CD4-positive, alpha-beta memory T cell (primary cell): ENCODE results near the gene VWDE. TPM values are rescaled to one million over a fixed set of nuclear protein-coding genes. Genes with fewer than 3 reads are reported as not detected.

ENCODE experiments used
- CTCF ChIA-PET: fragments of 350-600 bp; sonication (Branson Sonifier 250); formaldehyde crosslinking; loops from one replicate; lab custom pipeline; 2021; ENCODE audit warnings: inconsistent platforms; ENCODE audit not compliant: partially characterized antibody; lab: Charles Lee
- POLR2A ChIA-PET: fragments of 350-600 bp; sonication (Branson Sonifier 250); formaldehyde crosslinking; loops from one replicate; lab custom pipeline; 2021; ENCODE audit not compliant: partially characterized antibody; lab: Charles Lee
- DNase-seq, 5 donors: peaks; one replicate each; pipeline versions ENCODE4 v3.0.0 to v3.0.0-alpha.2; 2020 to 2022; ENCODE audit warnings: mixed read lengths in 1 of 5
- H3K27ac ChIP-seq: one replicate; pipeline ENCODE4 v1.7.0; 2013; ENCODE audit warnings: low read depth, low read length
- H3K27me3 ChIP-seq: 2 replicates; pipeline ENCODE4 v1.7.0; 2013; ENCODE audit warnings: mild to moderate bottlenecking, low read length, moderate library complexity; ENCODE audit not compliant: insufficient read depth
- H3K36me3 ChIP-seq: 2 replicates; pipeline ENCODE4 v1.7.0; 2013; ENCODE audit warnings: mild to moderate bottlenecking, low read length, moderate library complexity; ENCODE audit not compliant: insufficient read depth
- H3K4me1 ChIP-seq: 2 replicates; pipeline ENCODE4 v1.7.0; 2013; ENCODE audit warnings: mild to moderate bottlenecking, low read length, moderate library complexity; ENCODE audit not compliant: insufficient read depth
- H3K4me3 ChIP-seq, 2 donors: one replicate each; pipeline ENCODE4 v1.7.0; 2013; ENCODE audit warnings: low read length in 2 of 2, mild to moderate bottlenecking in 1 of 2
- H3K9me3 ChIP-seq, 2 donors: one replicate each; pipeline ENCODE4 v1.7.0; 2013; ENCODE audit warnings: low read length in 2 of 2, control low read depth in 1 of 2; ENCODE audit not compliant: control insufficient read depth in 1 of 2
- H3K27ac Mint-ChIP-seq, 7 donors: one replicate each; pipeline ENCODE4 v1.8.0; 2020 to 2021; ENCODE audit warnings: mixed read lengths in 7 of 7, mild to moderate bottlenecking in 6 of 7, inconsistent platforms in 3 of 7, moderate library complexity in 3 of 7
- H3K27me3 Mint-ChIP-seq, 2 donors: one replicate each; pipeline ENCODE4 v1.8.0; 2020 to 2021; ENCODE audit warnings: mixed read lengths in 2 of 2
- H3K36me3 Mint-ChIP-seq, 2 donors: one replicate each; pipeline ENCODE4 v1.8.0; 2020 to 2021; ENCODE audit warnings: mixed read lengths in 2 of 2, inconsistent platforms in 1 of 2, mild to moderate bottlenecking in 1 of 2
- H3K4me1 Mint-ChIP-seq, 4 donors: one replicate each; pipeline ENCODE4 v1.8.0; 2020 to 2021; ENCODE audit warnings: mixed read lengths in 4 of 4, mild to moderate bottlenecking in 1 of 4
- H3K4me3 Mint-ChIP-seq, 8 donors: one replicate each; pipeline ENCODE4 v1.8.0; 2020 to 2021; ENCODE audit warnings: mixed read lengths in 8 of 8, mild to moderate bottlenecking in 7 of 8, moderate library complexity in 6 of 8, inconsistent platforms in 3 of 8
- H3K9me3 Mint-ChIP-seq, 8 donors: one replicate each; pipeline ENCODE4 v1.8.0; 2020 to 2021; ENCODE audit warnings: mixed read lengths in 8 of 8, mild to moderate bottlenecking in 5 of 8, inconsistent platforms in 3 of 8, moderate library complexity in 1 of 8
- intact Hi-C: fragments of 100-400 bp; cut with micrococcal nuclease; formaldehyde crosslinking; loops from one replicate; pipeline ENCODE4 v1.15.1; 2023
- polyA plus RNA-seq, 2 donors: library from polyadenylated mRNA; unstranded; fragments of 300-500 nt; fragmentation: Illumina TruSeq; gene quantifications; one replicate each; pipeline ENCODE4 v1.2.3, GENCODE V29; 2021
- total RNA-seq, 2 experiments: library from RNA; stranded (reverse); gene quantifications; one replicate each; pipeline ENCODE4 v1.2.3, GENCODE V29; 2021

VWDE gene
- total and polyA plus RNA-seq, 4 experiments from 2014 or later: 0.26 to 9.0 (median 8.9) TPM; not detected in 1

DNA sequence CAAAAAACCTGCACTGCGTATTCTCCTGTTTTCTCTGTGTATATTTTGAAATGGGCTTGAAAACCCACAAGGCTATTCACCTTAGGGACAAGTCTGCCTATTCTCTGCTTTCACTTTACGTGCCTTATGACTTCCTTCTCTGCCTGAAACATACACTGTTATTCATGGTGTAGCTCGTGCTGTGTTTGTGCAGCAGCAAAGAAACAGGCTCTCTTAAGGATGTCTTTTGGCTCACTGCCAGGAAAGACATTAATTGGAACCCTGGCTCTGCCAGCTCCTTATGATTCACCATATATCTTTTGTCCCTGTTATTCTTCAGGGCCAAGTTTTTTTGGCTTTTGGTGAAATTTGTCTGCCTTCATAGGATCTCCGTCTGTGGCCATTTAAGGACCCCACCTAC, 100.2 kb downstream of the VWDE start:
- peaks cover 0 to 3% (median 0%) of the 10 kb centered on the region in 8 donors for H3K9me3 Mint-ChIP-seq
- no peak overlapping the region for H3K4me3 ChIP-seq
- no peak overlapping the region for H3K27ac Mint-ChIP-seq
- H3K4me3 Mint-ChIP-seq: peak overlapping the region in 1 of 8 donors; percentile 22
- CTCF ChIA-PET: no interaction called here
- DNase-seq: no peak
- H3K36me3 Mint-ChIP-seq: no peaks in the 10 kb centered on the region
- H3K4me1 ChIP-seq: no peaks in the 10 kb centered on the region
- no peaks in the 10 kb centered on the region for H3K36me3 ChIP-seq
- POLR2A ChIA-PET: no interaction called here
- H3K27ac ChIP-seq: no peak overlapping the region
- no peaks in the 10 kb centered on the region for H3K27me3 ChIP-seq
- H3K4me1 Mint-ChIP-seq: peaks cover 5 to 18% (median 7%) of the 10 kb centered on the region in 4 donors
- H3K9me3 ChIP-seq: no peaks in the 10 kb centered on the region
- H3K27me3 Mint-ChIP-seq: peaks cover 0 to 2% of the 10 kb centered on the region in 2 donors
- intact Hi-C loops: no loop called here

DNA sequence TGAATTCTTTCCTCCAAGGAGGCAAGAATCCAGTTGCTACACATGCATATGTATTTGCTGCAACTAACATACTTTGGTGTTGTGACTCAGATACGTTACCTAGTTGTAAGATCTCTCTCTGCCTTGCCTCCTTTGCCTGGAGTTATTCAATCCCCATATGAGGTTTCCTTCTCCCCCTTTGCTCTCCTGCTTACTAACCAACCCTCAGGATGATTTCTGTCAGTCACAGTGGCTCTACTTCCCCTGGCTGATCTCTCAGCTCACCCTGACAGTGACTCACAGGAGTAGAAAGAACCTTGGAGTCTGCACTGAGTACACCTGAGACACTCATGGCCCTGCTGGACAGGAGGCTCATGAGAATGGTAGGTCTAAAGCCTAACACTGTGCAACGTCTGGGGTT, 100.6 kb downstream of the VWDE start:
- Mint-ChIP-seq H3K4me3 (no peak overlapping the region), H3K36me3 (no peaks in the 10 kb centered on the region), H3K27ac (no peak overlapping the region), H3K27me3 (peaks cover 0 to 2% of the 10 kb centered on the region in 2 donors), H3K4me1 (peaks cover 5 to 20% (median 8%) of the 10 kb centered on the region in 4 donors), H3K9me3 (peaks cover 0 to 3% (median 0%) of the 10 kb centered on the region in 8 donors)
- intact Hi-C loops: no loop called here
- H3K9me3 ChIP-seq: no peaks in the 10 kb centered on the region
- H3K4me1 ChIP-seq: no peaks in the 10 kb centered on the region
- ChIA-PET CTCF (interaction anchor here (1.4 kb wide), 1 partner anchor 74 kb away, joined by 3 read pairs; no protein-coding TSS in a partner anchor), POLR2A (no interaction called here)
- H3K27ac ChIP-seq: no peak overlapping the region
- H3K36me3 ChIP-seq: no peaks in the 10 kb centered on the region
- H3K4me3 ChIP-seq: no peak overlapping the region
- no peaks in the 10 kb centered on the region for H3K27me3 ChIP-seq
- no peak for DNase-seq

DNA sequence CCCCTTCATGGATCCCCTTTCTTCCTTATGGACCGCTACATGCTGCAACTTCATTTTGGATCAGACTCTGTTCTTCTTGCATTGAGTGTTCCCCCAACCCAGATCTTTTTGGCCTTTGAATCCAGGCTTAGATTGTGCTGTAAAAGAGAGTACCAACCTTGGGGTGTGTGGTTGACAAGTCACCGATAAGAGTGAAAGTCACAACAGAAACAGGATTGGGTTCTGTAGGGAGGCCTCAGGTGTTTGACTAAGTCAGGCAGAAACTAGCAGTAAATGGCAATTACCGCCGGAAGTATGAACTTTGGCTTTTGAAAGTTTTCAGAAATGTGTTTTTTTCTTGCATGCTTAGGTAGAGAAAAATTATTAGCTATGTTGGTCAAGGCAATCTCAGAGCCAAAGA, 103.2 kb downstream of the VWDE start:
- POLR2A ChIA-PET: no interaction called here
- Mint-ChIP-seq H3K4me3 (no peak overlapping the region), H3K27ac (no peak overlapping the region), H3K4me1 (peaks cover 6 to 28% (median 9%) of the 10 kb centered on the region in 4 donors), H3K9me3 (peaks cover 0 to 3% (median 0%) of the 10 kb centered on the region in 8 donors), H3K36me3 (no peaks in the 10 kb centered on the region), H3K27me3 (no peaks in the 10 kb centered on the region)
- intact Hi-C loops: no loop called here
- no peaks in the 10 kb centered on the region for H3K4me1 ChIP-seq
- H3K4me3 ChIP-seq: no peak overlapping the region
- no peak for DNase-seq
- H3K36me3 ChIP-seq: no peaks in the 10 kb centered on the region
- no peaks in the 10 kb centered on the region for H3K9me3 ChIP-seq
- CTCF ChIA-PET: interaction anchor here (2.6 kb wide), 1 partner anchor 8 kb away, joined by 9 read pairs; no protein-coding TSS in a partner anchor
- H3K27me3 ChIP-seq: no peaks in the 10 kb centered on the region
- no peak overlapping the region for H3K27ac ChIP-seq

DNA sequence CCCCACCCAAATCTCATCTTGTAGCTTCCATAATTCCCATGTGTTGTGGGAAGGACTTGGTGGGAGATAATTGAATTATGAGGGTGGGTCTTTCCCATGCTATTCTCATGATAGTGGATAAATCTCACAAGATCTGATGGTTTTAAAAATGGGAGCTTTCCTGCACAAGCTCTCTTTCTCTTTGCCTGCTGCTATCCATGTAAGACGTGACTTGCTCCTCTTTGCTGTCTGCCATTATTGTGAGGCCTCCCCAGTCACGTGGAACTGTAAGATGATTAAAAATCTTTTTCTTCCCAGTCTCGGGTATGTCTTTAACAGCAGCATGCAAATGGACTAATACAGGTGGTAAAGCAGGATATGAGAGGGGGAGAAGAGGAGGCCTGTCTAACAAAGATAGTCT, 104.3 kb downstream of the VWDE start:
- Mint-ChIP-seq H3K27ac (no peak overlapping the region), H3K27me3 (no peaks in the 10 kb centered on the region), H3K4me1 (peaks cover 6 to 31% (median 9%) of the 10 kb centered on the region in 4 donors), H3K4me3 (no peak overlapping the region), H3K36me3 (no peaks in the 10 kb centered on the region), H3K9me3 (peaks cover 0 to 2% (median 0%) of the 10 kb centered on the region in 8 donors)
- Histone ChIP-seq H3K4me1 (no peaks in the 10 kb centered on the region), H3K9me3 (no peaks in the 10 kb centered on the region), H3K36me3 (no peaks in the 10 kb centered on the region), H3K4me3 (no peak overlapping the region), H3K27ac (no peak overlapping the region), H3K27me3 (no peaks in the 10 kb centered on the region)
- DNase-seq: no peak
- ChIA-PET POLR2A (no interaction called here), CTCF (interaction anchor here (1.6 kb wide), 1 partner anchor 10 kb away, joined by 5 read pairs; no protein-coding TSS in a partner anchor)
- intact Hi-C loops: no loop called here

DNA sequence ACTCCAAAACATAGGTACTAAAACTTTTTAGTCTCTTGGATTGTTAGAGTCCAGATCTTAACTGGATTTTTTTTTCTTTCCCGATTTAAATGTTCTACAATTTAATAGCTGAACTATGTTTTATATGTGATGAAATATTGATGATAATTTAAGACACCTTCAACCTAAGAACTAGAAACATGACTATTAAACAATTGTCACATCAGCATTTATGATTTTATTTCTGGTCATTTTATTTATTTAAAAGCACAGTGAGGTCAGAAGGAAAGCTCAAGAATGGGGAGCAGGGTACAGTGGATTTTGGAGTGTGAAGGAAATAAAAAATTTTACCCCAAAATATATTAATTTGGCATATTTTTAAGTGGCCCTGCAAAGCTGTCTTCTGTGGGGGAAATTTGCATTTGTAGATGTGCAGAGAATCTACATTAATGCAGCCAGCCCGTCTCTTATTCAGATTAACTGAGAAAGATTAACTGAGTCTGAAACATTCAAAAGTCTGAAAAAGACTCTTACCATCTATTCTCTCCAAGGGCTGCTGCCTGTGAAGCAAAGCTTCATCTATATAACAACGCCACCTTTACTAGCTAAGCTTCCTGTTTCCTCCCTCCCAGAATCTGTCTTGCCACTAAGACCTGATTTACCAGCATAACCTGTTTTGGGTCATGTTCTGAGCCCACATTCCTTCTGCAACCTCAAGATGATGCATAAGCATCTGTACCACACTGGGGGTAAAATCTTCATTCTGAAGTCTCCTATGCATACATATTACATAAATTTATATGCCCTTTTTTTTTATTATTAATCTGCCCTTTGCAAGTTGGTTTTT, 106.2 kb downstream of the VWDE start:
- H3K36me3 Mint-ChIP-seq: no peaks in the 10 kb centered on the region
- POLR2A ChIA-PET: no interaction called here
- H3K4me3 Mint-ChIP-seq: no peak overlapping the region
- peaks cover 1 to 17% (median 3%) of the 10 kb centered on the region in 4 donors for H3K4me1 Mint-ChIP-seq
- Histone ChIP-seq H3K36me3 (no peaks in the 10 kb centered on the region), H3K9me3 (no peaks in the 10 kb centered on the region), H3K4me1 (no peaks in the 10 kb centered on the region), H3K27me3 (no peaks in the 10 kb centered on the region), H3K4me3 (no peak overlapping the region), H3K27ac (no peak overlapping the region)
- DNase-seq: no peak
- CTCF ChIA-PET: interaction anchor here (1.2 to 1.7 kb wide), 4 partner anchors 8 to 24 kb away, joined by 3 to 5 read pairs (median 4); no protein-coding TSS in a partner anchor
- peaks cover 0 to 2% (median 0%) of the 10 kb centered on the region in 8 donors for H3K9me3 Mint-ChIP-seq
- H3K27ac Mint-ChIP-seq: no peak overlapping the region
- no peaks in the 10 kb centered on the region for H3K27me3 Mint-ChIP-seq
- intact Hi-C loops: no loop called here

DNA sequence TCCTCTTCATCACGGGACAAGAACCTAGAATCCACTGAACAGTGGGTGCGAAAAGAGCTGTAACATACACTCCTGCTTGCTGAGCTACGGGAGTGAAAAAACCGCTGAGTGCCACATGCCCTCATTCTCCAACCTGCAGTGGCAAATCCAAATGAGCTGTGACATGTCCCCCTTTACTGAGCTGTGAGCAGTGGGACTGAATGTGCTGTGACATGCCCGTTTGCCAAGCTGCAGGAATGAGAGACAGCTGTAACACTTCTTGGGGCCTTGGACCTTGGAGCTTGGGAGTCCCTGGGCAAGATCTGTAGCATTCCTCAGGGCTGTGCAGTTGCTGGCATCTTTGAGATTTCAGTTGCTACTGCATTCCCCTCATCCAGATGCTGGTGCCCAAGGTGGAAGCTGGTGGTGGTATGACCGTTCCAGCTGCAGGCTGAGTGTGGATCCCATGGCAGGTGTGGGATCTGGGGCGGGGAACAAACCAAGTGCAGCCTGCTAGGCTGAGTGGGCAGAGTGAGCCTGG, 107.6 kb downstream of the VWDE start:
- Mint-ChIP-seq H3K36me3 (no peaks in the 10 kb centered on the region), H3K4me1 (peaks cover 1 to 15% (median 3%) of the 10 kb centered on the region in 4 donors), H3K4me3 (no peak overlapping the region), H3K9me3 (peaks cover 0 to 3% (median 0%) of the 10 kb centered on the region in 8 donors), H3K27me3 (no peaks in the 10 kb centered on the region), H3K27ac (peak overlapping the region in 1 of 7 donors; percentile 4)
- DNase-seq: no peak
- intact Hi-C loops: no loop called here
- Histone ChIP-seq H3K36me3 (no peaks in the 10 kb centered on the region), H3K4me3 (no peak overlapping the region), H3K9me3 (no peaks in the 10 kb centered on the region), H3K4me1 (no peaks in the 10 kb centered on the region), H3K27ac (no peak overlapping the region), H3K27me3 (no peaks in the 10 kb centered on the region)
- ChIA-PET POLR2A (no interaction called here), CTCF (interaction anchor here (1.6 kb wide), 1 partner anchor 24 kb away, joined by 3 read pairs; no protein-coding TSS in a partner anchor)

DNA sequence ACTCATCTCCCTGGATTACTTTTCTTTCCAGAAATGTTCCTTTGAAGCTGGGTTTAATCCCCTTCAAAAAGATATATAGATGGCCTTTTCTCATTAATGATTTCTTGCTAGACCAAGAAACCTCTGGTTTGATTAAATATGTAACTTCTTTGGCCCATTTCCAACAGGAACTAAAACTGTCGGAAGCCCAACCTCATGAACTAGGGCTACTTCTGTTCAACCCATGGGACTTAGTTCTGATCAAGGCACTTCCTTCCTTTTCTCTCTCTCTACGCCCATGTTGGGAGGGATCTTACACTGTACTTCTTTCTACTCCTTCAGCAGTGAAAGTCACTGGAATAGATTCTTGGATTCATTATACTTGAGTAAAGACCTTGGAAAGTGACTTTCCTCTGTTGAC, 109.0 kb downstream of the VWDE start:
- DNase-seq: no peak
- peaks cover 0 to 10% (median 1%) of the 10 kb centered on the region in 8 donors for H3K9me3 Mint-ChIP-seq
- H3K4me1 Mint-ChIP-seq: peaks cover 1 to 15% (median 3%) of the 10 kb centered on the region in 4 donors
- H3K27ac Mint-ChIP-seq: no peak overlapping the region
- peaks cover 0 to under 1% of the 10 kb centered on the region in 2 donors for H3K27me3 Mint-ChIP-seq
- CTCF ChIA-PET: interaction anchor here (1.3 kb wide), 1 partner anchor 83 kb away, joined by 4 read pairs; the partner anchor contains the start of gene TMEM106B
- H3K36me3 Mint-ChIP-seq: no peaks in the 10 kb centered on the region
- intact Hi-C loops: loop anchor here (5.0 kb wide), 1 partner anchor 182 kb away; no protein-coding TSS in a partner anchor
- no peak overlapping the region for H3K27ac ChIP-seq
- no peaks in the 10 kb centered on the region for H3K27me3 ChIP-seq
- H3K4me3 ChIP-seq: no peak overlapping the region
- H3K4me1 ChIP-seq: no peaks in the 10 kb centered on the region
- no peaks in the 10 kb centered on the region for H3K36me3 ChIP-seq
- H3K4me3 Mint-ChIP-seq: no peak overlapping the region
- no peaks in the 10 kb centered on the region for H3K9me3 ChIP-seq
- POLR2A ChIA-PET: no interaction called here
